GM21619 (cell line): ENCODE measurements around the gene OR10G7.
"Not testable (repeated sequence)": the region's sequence is repeated elsewhere in the genome, so short reads cannot be mapped to it uniquely, and the experiment has no call there.

Experiments used
- ATAC-seq: cut with Tn5 transposase; IDR thresholded peaks from one replicate; pipeline ENCODE4 v1.9.1; 2021; ENCODE audit not compliant: unreplicated experiment

Gene OR10G7

GRCh38 chr11:124043420-124043819, 2.3 kb upstream of the OR10G7 start:
- ATAC-seq: no peak

GRCh38 chr11:124039557-124039956, 1.6 kb downstream of the OR10G7 start:
- no peak for ATAC-seq

GRCh38 chr11:124036666-124037065, 4.5 kb downstream of the OR10G7 start:
- no peak for ATAC-seq

DNA sequence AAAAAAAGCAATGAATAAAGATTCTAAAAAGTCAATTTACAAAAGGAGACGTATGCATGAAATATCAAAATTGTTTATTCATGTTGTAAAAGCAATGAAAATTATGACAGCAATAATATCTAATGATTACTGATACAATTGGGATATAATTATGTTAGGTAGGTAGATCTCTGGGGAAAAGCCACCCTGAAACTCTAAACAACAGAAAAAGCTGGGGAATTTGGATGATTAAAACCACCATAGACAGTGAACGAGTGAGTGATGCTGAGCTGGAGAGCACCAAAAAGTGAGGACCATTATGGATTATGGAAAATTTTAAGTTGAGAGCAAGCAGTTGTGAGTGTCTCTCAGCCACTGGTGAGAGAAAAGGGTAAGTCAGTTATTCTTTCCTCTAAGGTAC, 14.6 kb downstream of the OR10G7 start, which contains the start of gene OR10G8:
OR10G8 (plus strand) TSS at position 301 of the 400 bp plus-strand sequence. CDS start 2,825 bp downstream, outside the sequence.
- ATAC-seq: no peak

DNA sequence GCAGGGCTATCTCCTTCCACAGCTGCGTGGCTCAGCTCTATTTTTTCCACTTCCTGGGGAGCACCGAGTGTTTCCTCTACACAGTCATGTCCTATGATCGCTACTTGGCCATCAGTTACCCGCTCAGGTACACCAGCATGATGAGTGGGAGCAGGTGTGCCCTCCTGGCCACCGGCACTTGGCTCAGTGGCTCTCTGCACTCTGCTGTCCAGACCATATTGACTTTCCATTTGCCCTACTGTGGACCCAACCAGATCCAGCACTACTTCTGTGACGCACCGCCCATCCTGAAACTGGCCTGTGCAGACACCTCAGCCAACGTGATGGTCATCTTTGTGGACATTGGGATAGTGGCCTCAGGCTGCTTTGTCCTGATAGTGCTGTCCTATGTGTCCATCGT, 25.3 kb downstream of the OR10G7 start:
- not testable (repeated sequence) for ATAC-seq

GRCh38 chr11:124012697-124013096, 28.4 kb downstream of the OR10G7 start, which contains the start of gene OR10G4:
TSS of gene OR10G4 (plus strand) at chr11:124012997. CDS start at chr11:124015575, 2,578 bp downstream.
- no peak for ATAC-seq

GRCh38 chr11:123995119-123995518, 46.0 kb downstream of the OR10G7 start, which contains the start of gene OR10G6:
TSS of gene OR10G6 (minus strand) at chr11:123995161. CDS start at chr11:123995161, 0 bp downstream.
- no peak for ATAC-seq
